HEK293T (cell line): Measurements from ENCODE around the gene CCDC148.

ENCODE experiments used
- CTCF ChIA-PET: fragments of 350-600 bp; formaldehyde crosslinking; extraction: SDS; loops from one replicate; lab custom pipeline; 2021; ENCODE audit warnings: antibody characterized with exemption, inconsistent platforms; lab: Yijun Ruan, JAX
- POLR2A ChIA-PET: fragments of 350-600 bp; formaldehyde crosslinking; extraction: SDS; loops from one replicate; lab custom pipeline; 2020; ENCODE audit warnings: antibody characterized with exemption, inconsistent platforms; lab: Yijun Ruan, JAX
- DNase-seq: peaks from one replicate; pipeline ENCODE4 v3.0.0; 2012; ENCODE audit warnings: mixed read lengths; ENCODE audit errors: extremely low spot score
- ARNT ChIP-seq: fragments of 450-650 bp; IDR thresholded peaks from 2 replicates; pipeline ENCODE4 v1.6.1; 2017; ENCODE audit warnings: mild to moderate bottlenecking
- BHLHE40 ChIP-seq: fragments of 450-650 bp; IDR thresholded peaks from 2 replicates; pipeline ENCODE4 v1.6.1; 2016; ENCODE audit warnings: mild to moderate bottlenecking, moderate library complexity, borderline replicate concordance
- CTBP1 ChIP-seq: fragments of 450-650 bp; IDR thresholded peaks from 2 replicates; pipeline ENCODE4 v1.6.1; 2016; ENCODE audit warnings: borderline replicate concordance
- ELF4 ChIP-seq: fragments of 450-650 bp; IDR thresholded peaks from 2 replicates; pipeline ENCODE4 v1.6.1; 2017; ENCODE audit warnings: antibody characterized with exemption
- FOXA1 ChIP-seq: fragments of 450-650 bp; IDR thresholded peaks from 2 replicates; pipeline ENCODE4 v1.6.1; 2016; ENCODE audit warnings: mild to moderate bottlenecking
- FOXK2 ChIP-seq: fragments of 450-650 bp; IDR thresholded peaks from 2 replicates; pipeline ENCODE4 v1.6.1; 2016; ENCODE audit warnings: mild to moderate bottlenecking
- FOXM1 ChIP-seq: fragments of 450-650 bp; IDR thresholded peaks from 2 replicates; pipeline ENCODE4 v1.6.1; 2017; ENCODE audit warnings: mild to moderate bottlenecking, borderline replicate concordance
- HDGF ChIP-seq: fragments of 450-650 bp; IDR thresholded peaks from 2 replicates; pipeline ENCODE4 v1.6.1; 2017; ENCODE audit warnings: antibody characterized with exemption, borderline replicate concordance
- L3MBTL2 ChIP-seq: fragments of 450-650 bp; conservative IDR thresholded peaks from 2 replicates; pipeline ENCODE4 v1.6.1; 2016; ENCODE audit warnings: mild to moderate bottlenecking
- LEF1 ChIP-seq: fragments of 450-650 bp; IDR thresholded peaks from 2 replicates; pipeline ENCODE4 v1.6.1; 2017; ENCODE audit warnings: mild to moderate bottlenecking, borderline replicate concordance
- NFRKB ChIP-seq: fragments of 450-650 bp; IDR thresholded peaks from 2 replicates; pipeline ENCODE4 v1.6.1; 2016; ENCODE audit warnings: mild to moderate bottlenecking, moderate library complexity
- SP1 ChIP-seq: fragments of 450-650 bp; IDR thresholded peaks from 2 replicates; pipeline ENCODE4 v1.6.1; 2017
- SUZ12 ChIP-seq: fragments of 450-650 bp; IDR thresholded peaks from 2 replicates; pipeline ENCODE4 v1.6.1; 2016; ENCODE audit warnings: mild to moderate bottlenecking
- TARDBP ChIP-seq: fragments of 450-650 bp; IDR thresholded peaks from 2 replicates; pipeline ENCODE4 v1.6.1; 2016
- ZNF384 ChIP-seq: fragments of 450-650 bp; IDR thresholded peaks from 2 replicates; pipeline ENCODE4 v1.6.1; 2016
- TF ChIP-seq, protein P1 (sequence below): fragments of 450-650 bp; IDR thresholded peaks from 2 replicates; pipeline ENCODE4 v1.6.1; 2016

Gene CCDC148

DNA sequence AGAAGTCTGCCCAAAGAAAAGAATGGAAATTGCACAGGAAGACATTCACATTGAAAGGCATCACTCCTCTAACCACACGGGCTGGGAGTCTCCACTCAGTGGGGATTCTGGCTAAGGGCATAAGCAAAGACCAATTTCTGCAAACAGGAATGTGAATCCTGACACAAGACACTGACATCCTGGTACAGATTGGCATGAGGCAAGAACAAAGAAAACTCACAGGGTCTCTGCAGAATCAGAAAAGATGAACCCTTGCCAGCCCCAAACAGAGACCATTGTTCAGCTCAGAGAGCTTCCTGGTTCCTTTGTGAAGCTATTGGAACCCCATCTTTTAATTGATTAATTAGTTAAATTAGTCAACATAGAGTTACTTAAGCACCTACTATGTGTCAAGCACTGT lies 272.6 kb downstream of the CCDC148 start:
- TF ChIP-seq ZNF384 (no peak), SUZ12 (no peak), LEF1 (no peak), ELF4 (no peak), FOXK2 (no peak), BHLHE40 (no peak), L3MBTL2 (no peak), SP1 (no peak)
- DNase-seq = no peak
- CTCF ChIA-PET = no interaction called here

DNA sequence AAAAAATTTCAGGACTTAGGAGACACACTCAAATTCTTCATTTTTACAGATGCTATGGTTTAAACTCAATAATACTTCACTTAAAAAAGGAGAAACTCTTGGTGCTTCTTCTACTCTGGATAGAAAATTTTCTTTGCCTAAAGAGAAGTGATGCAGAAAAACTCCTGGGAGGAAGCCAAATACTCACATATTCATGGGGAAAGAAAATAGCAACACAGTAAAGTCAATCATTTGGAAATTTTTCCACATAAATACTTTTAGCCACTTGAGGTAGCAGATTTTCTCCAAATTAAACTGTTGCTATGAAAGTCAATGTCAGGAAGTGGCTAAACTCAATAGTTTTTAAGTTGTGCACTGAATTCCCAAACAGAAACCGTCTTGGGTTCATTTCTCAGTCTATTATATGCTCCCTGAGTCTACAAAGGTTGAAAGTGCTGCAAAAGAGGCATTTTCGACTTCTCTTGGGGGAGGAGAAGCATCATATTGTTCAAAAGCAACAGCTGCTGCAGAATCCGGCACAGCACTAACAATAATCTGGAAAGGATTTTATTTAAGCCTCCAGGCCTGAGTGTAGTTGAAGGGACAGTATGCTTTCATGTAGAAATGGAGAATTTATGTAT lies 273.8 kb downstream of the CCDC148 start:
- TF ChIP-seq FOXM1 (no peak), HDGF (no peak), ELF4 (no peak), FOXK2 (no peak), ARNT (no peak), L3MBTL2 (no peak), ZNF384 (no peak), BHLHE40 (no peak), SUZ12 (no peak), LEF1 (no peak), FOXA1 (no peak), SP1 (no peak), CTBP1 (no peak), NFRKB (no peak), TARDBP (no peak)
- TF ChIP-seq, protein P1, sequence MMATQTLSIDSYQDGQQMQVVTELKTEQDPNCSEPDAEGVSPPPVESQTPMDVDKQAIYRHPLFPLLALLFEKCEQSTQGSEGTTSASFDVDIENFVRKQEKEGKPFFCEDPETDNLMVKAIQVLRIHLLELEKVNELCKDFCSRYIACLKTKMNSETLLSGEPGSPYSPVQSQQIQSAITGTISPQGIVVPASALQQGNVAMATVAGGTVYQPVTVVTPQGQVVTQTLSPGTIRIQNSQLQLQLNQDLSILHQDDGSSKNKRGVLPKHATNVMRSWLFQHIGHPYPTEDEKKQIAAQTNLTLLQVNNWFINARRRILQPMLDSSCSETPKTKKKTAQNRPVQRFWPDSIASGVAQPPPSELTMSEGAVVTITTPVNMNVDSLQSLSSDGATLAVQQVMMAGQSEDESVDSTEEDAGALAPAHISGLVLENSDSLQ = no peak
- ChIA-PET POLR2A (no interaction called here), CTCF (no interaction called here)
- no peak for DNase-seq

More for the DNA sequence above, 272.6 kb downstream of the CCDC148 start:
- POLR2A ChIA-PET = no interaction called here

DNA sequence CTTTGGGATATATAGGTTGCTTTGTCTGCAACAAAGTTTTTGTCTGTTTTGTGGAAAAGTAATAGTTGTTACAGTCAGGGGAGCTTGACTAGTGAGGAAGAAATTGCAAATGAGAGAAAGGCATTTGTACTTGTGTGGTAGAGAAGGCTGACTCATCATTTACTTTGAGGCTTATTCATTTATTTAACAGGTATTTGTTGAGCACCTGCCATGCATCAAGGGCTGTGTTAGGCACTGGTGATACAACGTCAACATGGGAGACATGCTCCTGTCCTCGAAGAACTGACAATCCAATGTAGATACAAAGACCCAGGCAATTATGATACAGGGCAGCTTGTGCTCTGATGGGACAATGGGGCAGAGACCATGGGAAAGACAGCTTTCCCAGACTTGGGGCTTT lies 275.4 kb downstream of the CCDC148 start:
- POLR2A ChIA-PET = no interaction called here
- DNase-seq = no peak
- CTCF ChIA-PET = interaction anchor here (2.5 kb wide), 1 partner anchor 564 kb away, joined by 7 read pairs; no protein-coding TSS in a partner anchor
- TF ChIP-seq TARDBP (no peak), FOXA1 (no peak), SP1 (no peak), L3MBTL2 (no peak), NFRKB (no peak)

DNA sequence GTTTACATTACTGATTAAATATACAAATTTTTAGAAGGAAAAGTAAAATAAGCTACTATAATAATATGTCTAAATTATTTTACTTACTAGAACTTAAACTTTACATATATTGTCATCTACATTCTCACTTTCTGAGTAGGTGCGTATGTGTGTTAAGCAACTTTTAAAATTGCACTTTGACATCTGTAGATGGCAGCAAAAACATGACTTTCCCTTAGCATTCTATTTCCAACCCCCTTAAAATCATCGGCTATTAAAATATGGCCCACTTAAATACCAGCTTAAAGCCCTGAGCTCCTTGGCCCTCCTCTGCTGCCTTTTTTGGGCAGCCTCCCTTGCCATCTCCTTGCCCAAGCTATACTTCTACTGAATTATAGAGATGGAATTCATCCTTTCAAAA lies 276.9 kb downstream of the CCDC148 start:
- POLR2A ChIA-PET = no interaction called here
- CTCF ChIA-PET = interaction anchor here (0.9 to 2.5 kb wide), 3 partner anchors 275 to 574 kb away, joined by 3 to 8 read pairs (median 7); no protein-coding TSS in a partner anchor
- DNase-seq = no peak
- TF ChIP-seq FOXK2 = no peak
- TF ChIP-seq FOXM1 = no peak
- no peak for TF ChIP-seq BHLHE40
- TF ChIP-seq LEF1 = no peak
- no peak for TF ChIP-seq TARDBP
- TF ChIP-seq CTBP1 = no peak
- TF ChIP-seq SP1 = no peak
- TF ChIP-seq, protein P1 = no peak
- no peak for TF ChIP-seq FOXA1

DNA sequence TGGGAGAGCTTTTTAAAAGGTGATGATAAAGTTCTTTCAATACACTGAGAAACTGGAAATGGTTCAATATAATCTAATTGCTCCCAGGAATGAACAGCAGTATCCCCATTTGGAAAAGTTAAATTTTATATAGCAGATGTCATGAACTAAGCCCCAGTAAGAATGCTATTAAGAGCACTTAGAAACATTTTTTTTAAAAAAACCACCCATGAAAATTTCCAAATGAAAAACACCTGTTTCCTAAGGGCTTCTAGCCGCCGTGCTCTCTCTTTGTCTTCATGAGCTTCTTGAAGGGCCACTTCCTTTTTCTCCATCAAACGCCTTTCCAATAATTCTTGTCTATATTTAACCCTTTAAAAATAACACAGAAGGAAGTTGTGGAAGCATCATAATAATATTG lies 277.9 kb downstream of the CCDC148 start:
- ChIA-PET CTCF (interaction anchor here (0.6 kb wide), 1 partner anchor 14 kb away, joined by 3 read pairs; no protein-coding TSS in a partner anchor), POLR2A (no interaction called here)
- TF ChIP-seq, protein P1 = no peak
- TF ChIP-seq BHLHE40 (no peak), FOXM1 (no peak), NFRKB (no peak), SP1 (no peak), L3MBTL2 (no peak), LEF1 (no peak), SUZ12 (no peak), HDGF (no peak), ZNF384 (no peak), TARDBP (no peak), CTBP1 (no peak), ELF4 (no peak)
- DNase-seq = no peak

DNA sequence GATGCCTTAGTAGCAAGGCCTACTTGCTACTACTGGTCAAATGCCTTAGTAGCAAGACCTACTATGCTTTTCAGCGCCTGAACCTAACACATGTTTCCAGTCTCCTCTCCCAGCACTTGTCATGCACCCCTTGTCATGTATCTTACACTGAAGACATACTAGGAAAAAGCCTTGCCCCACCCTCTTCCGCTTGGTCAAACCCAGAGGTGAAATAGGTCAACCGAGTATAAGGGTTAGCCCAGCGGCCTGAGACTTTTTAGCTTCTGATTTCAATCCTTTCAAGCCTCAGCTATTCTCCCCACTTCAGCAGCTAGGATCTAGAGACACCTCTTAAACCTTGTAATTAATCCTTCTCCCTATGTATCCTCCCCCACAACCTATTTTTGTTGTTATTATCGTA lies 281.6 kb downstream of the CCDC148 start:
- ChIA-PET POLR2A (no interaction called here), CTCF (interaction anchor here (1.1 kb wide), 1 partner anchor 18 kb away, joined by 3 read pairs; no protein-coding TSS in a partner anchor)
- DNase-seq = no peak
- TF ChIP-seq FOXA1 (no peak), SUZ12 (no peak), TARDBP (no peak), L3MBTL2 (no peak), ARNT (no peak), BHLHE40 (no peak), FOXK2 (no peak), CTBP1 (no peak), HDGF (no peak), SP1 (no peak), LEF1 (no peak), FOXM1 (no peak)
- TF ChIP-seq, protein P1 = no peak
